Measurements from ENCODE around the gene CD59. TPM values are rescaled to one million over a fixed set of nuclear protein-coding genes. Genes with fewer than 3 reads are reported as not detected.
A peak's percentile ranks its signal among the peaks of the same experiment; 100 is the strongest.

CD59 gene
- total RNA-seq, 1 donor from 2014 or later, result 816 TPM

DNA sequence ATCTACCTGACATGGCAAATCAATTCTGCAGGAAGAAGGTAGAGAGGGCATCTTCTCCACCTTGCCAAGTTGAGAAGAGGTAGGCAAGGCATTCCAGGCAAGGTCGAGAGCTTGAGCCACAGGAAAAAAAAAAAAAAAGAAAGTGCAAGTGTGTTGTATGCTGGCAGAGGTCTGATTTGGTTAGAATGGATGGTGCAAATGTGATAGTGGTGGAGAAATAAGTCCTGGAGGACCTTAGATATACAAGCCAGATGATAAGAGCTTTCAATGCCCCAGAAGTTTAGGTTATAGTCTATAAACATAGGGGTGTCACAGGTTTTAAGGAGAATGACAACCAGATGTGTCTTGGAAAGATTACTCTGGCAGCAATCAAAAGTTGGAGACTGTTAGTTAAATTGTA lies 36.6 kb upstream of the CD59 start:
- H3K27ac ChIP-seq, result no peak overlapping the region
- DNase-seq, result no peak
- H3K4me1 ChIP-seq, result peaks cover 27% of the 10 kb centered on the region

GRCh38 chr11:33772300-33772699 lies 36.1 kb upstream of the CD59 start:
- Histone ChIP-seq H3K27ac (no peak overlapping the region), H3K27me3 (ENCODE audit: low read depth) (no peaks in the 10 kb centered on the region), H3K4me3 (no peak overlapping the region), H3K4me1 (peaks cover 27% of the 10 kb centered on the region), H3K9me3 (no peaks in the 10 kb centered on the region), H3K36me3 (peaks cover 33% of the 10 kb centered on the region)
- no peak for DNase-seq
- TF ChIP-seq CTCF (IDR thresholded peaks at IDR 0.05), result no peak
- intact Hi-C loops (cut with DNase I), result no loop called here
- no peak for ATAC-seq

More for the DNA sequence above, 36.6 kb upstream of the CD59 start:
- intact Hi-C loops (cut with DNase I), result no loop called here
- peak overlapping the region; percentile 95 for H3K4me3 ChIP-seq
- no peaks in the 10 kb centered on the region for H3K27me3 ChIP-seq (ENCODE audit: low read depth)
- no peaks in the 10 kb centered on the region for H3K9me3 ChIP-seq
- ATAC-seq, result no peak
- peaks cover 28% of the 10 kb centered on the region for H3K36me3 ChIP-seq
- no peak for TF ChIP-seq CTCF (IDR thresholded peaks at IDR 0.05)

GRCh38 chr11:33770236-33770635 lies 34.0 kb upstream of the CD59 start:
- TF ChIP-seq CTCF (IDR thresholded peaks at IDR 0.05), result no peak
- intact Hi-C loops (cut with DNase I), result no loop called here
- DNase-seq, result no peak

GRCh38 chr11:33769542-33769941 lies 33.3 kb upstream of the CD59 start:
- peaks cover 61% of the 10 kb centered on the region for H3K36me3 ChIP-seq
- TF ChIP-seq CTCF (IDR thresholded peaks at IDR 0.05), result no peak
- no peak overlapping the region for H3K27ac ChIP-seq

More at GRCh38 chr11:33770236-33770635, 34.0 kb upstream of the CD59 start:
- Histone ChIP-seq H3K9me3 (no peaks in the 10 kb centered on the region), H3K4me3 (no peak overlapping the region), H3K27me3 (ENCODE audit: low read depth) (no peaks in the 10 kb centered on the region), H3K36me3 (peaks cover 54% of the 10 kb centered on the region), H3K27ac (no peak overlapping the region), H3K4me1 (peaks cover 19% of the 10 kb centered on the region)
- ATAC-seq, result no peak

DNA sequence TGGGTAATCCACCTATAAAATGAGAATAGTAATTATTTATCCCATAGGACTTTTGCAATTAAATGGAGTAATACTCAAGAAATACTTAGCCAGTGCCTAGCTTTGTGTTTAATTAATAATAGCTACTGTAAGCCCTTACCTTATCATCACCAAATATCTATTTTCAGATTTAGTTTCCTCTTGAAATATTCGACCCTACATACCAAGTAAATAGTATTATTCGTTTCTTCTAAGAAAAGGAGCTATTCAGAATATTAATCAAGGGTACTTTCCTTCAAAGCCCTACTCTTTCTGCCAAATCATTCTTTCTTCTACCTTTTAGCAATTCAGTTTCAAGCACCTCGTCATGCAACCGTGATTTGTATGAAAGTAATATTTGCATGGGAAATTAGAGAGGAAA lies 31.4 kb upstream of the CD59 start:
- no peak overlapping the region for H3K4me3 ChIP-seq
- no peaks in the 10 kb centered on the region for H3K27me3 ChIP-seq (ENCODE audit: low read depth)
- H3K4me1 ChIP-seq, result peaks cover 6% of the 10 kb centered on the region
- no peak for TF ChIP-seq CTCF (IDR thresholded peaks at IDR 0.05)
- no peak for ATAC-seq
- DNase-seq, result no peak
- intact Hi-C loops (cut with DNase I), result no loop called here
- peaks cover 77% of the 10 kb centered on the region for H3K36me3 ChIP-seq
- no peak overlapping the region for H3K27ac ChIP-seq
- H3K9me3 ChIP-seq, result no peaks in the 10 kb centered on the region

More at GRCh38 chr11:33769542-33769941, 33.3 kb upstream of the CD59 start:
- peaks cover 16% of the 10 kb centered on the region for H3K4me1 ChIP-seq
- no peaks in the 10 kb centered on the region for H3K9me3 ChIP-seq
- no peaks in the 10 kb centered on the region for H3K27me3 ChIP-seq (ENCODE audit: low read depth)
- ATAC-seq (no peak), DNase-seq (no peak)
- H3K4me3 ChIP-seq, result no peak overlapping the region
- intact Hi-C loops (cut with DNase I), result no loop called here

- no peaks in the 10 kb centered on the region for H3K4me1 ChIP-seq
- H3K27ac ChIP-seq, result no peak overlapping the region
- H3K27me3 ChIP-seq (ENCODE audit: low read depth), result no peaks in the 10 kb centered on the region
- no peak for TF ChIP-seq CTCF (IDR thresholded peaks at IDR 0.05)
- ATAC-seq (no peak), DNase-seq (no peak)
- no peak overlapping the region for H3K4me3 ChIP-seq
- H3K36me3 ChIP-seq, result peaks cover 85% of the 10 kb centered on the region
- H3K9me3 ChIP-seq, result no peaks in the 10 kb centered on the region
- intact Hi-C loops (cut with DNase I), result no loop called here
These were observed 29.9 kb upstream of the CD59 start for GRCh38 chr11:33766085-33766484.

All from lower lobe of right lung (tissue), 2 donors.